Measurements from ENCODE around the gene NFYC. TPM values are rescaled to one million over a fixed set of nuclear protein-coding genes. Genes with fewer than 3 reads are reported as not detected.

Gene NFYC
- total and polyA plus RNA-seq, 2 of the 8 experiments (the other 6 are each of a cell fraction or from before 2014, with no cell fraction given), result 54.1 to 124 TPM

GRCh38 chr1:40648200-40648599 lies 43.3 kb upstream of the NFYC start:
- Histone ChIP-seq H2BK5ac (ENCODE audit: low read depth, low read length) (no peak overlapping the region), H3K14ac (ENCODE audit: insufficient read length) (no peak overlapping the region), H3K4me1 (replicated peaks in 1 of 4; ENCODE audit: control insufficient read depth in 3 of 4, insufficient read depth in 4 of 4, low read length in 3 of 4) (peaks cover under 1 to 7% (median 4%) of the 10 kb centered on the region in 4 experiments; a peak in 6 of 7 replicates), H4K8ac (ENCODE audit: extremely low read depth, insufficient read depth, low read length) (no peak overlapping the region), H3K23ac (ENCODE audit: insufficient read length) (no peak overlapping the region), H3K4ac (replicated peaks; ENCODE audit: insufficient read length, low read depth, low read length) (no peak overlapping the region), H3K79me2 (ENCODE audit: control insufficient read depth in 1 of 2, insufficient read depth in 2 of 2, low read length in 2 of 2) (no peaks in the 10 kb centered on the region), H3K23me2 (ENCODE audit: low read depth, low read length) (no peaks in the 10 kb centered on the region), H2AFZ (ENCODE audit: low read length) (no peak overlapping the region), H3K36me3 (ENCODE audit: control insufficient read depth in 2 of 4, insufficient read depth in 4 of 4, low read length in 3 of 4) (no peaks in the 10 kb centered on the region; a peak in 1 of 8 replicates), H2BK120ac (replicated peaks; ENCODE audit: low read depth, low read length) (no peak overlapping the region), H2AK5ac (ENCODE audit: low read depth, low read length) (no peak overlapping the region), H3K79me1 (ENCODE audit: low read depth, low read length) (peaks cover 6% of the 10 kb centered on the region; the same call in 1 of the 2 replicates), H4K20me1 (replicated peaks in 1 of 2; ENCODE audit: control insufficient read depth in 1 of 2, insufficient read depth in 2 of 2, low read length in 2 of 2) (peaks cover 0 to 8% of the 10 kb centered on the region in 2 experiments), H3K9me3 (ENCODE audit: insufficient read depth in 2 of 2, low read depth in 1 of 2, low read length in 1 of 2) (no peaks in the 10 kb centered on the region), H4K5ac (ENCODE audit: insufficient read length, low read depth, low read length) (no peak overlapping the region), H2BK20ac (ENCODE audit: low read length) (no peak overlapping the region), H3K56ac (replicated peaks; ENCODE audit: insufficient read length, low read depth, low read length) (no peak overlapping the region), H3K4me3 (ENCODE audit: extremely low read depth in 1 of 4, insufficient read depth in 2 of 4, low read depth in 3 of 4, low read length in 4 of 4) (no peak overlapping the region), H3K27me3 (replicated peaks in 1 of 4; ENCODE audit: control insufficient read depth in 3 of 4, extremely low read depth in 1 of 4, insufficient read depth in 3 of 4, low read length in 3 of 4) (no peaks in the 10 kb centered on the region), H2BK12ac (ENCODE audit: low read depth, low read length) (no peak overlapping the region), H3K27ac (ENCODE audit: low read depth, low read length) (no peak overlapping the region), H4K91ac (replicated peaks; ENCODE audit: insufficient read length, low read length) (no peak overlapping the region), H2BK15ac (ENCODE audit: low read length) (no peak overlapping the region), H3K4me2 (ENCODE audit: insufficient read depth in 1 of 2, low read depth in 2 of 2, low read length in 2 of 2) (no peak overlapping the region), H3K18ac (ENCODE audit: extremely low read depth, low read length) (no peak overlapping the region), H3K9ac (replicated peaks in 1 of 4; ENCODE audit: extremely low read depth in 1 of 4, low read depth in 3 of 4, low read length in 3 of 4) (no peak overlapping the region)
- FAIRE-seq (no peak), DNase-seq (ENCODE audit: low read depth in 1 of 2, low spot score in 2 of 2) (no peak)
- ChIA-PET POLR2A (ENCODE audit: partially characterized antibody) (interaction anchor here (0.5 to 1.6 kb wide), 3 partner anchors 36 to 197 kb away, joined by 3 read pairs; partner anchors contain the start of gene NFYC), CTCF (ENCODE audit: partially characterized antibody) (interaction anchor here (1.0 to 37.5 kb wide), 5 partner anchors 17 to 68 kb away, joined by 3 to 684 read pairs (median 4); partner anchors contain the start of gene RIMS3)
- WGBS, 2 experiments (ENCODE audit: extremely low coverage in 1 of 2, insufficient coverage in 1 of 2, insufficient read length in 1 of 2, insufficient replicate concordance in 2 of 2, low coverage in 1 of 2, low lambda C conversion rate in 2 of 2, missing lambda C conversion rate in 1 of 2), result 83% methylated on average over 3 of the region's 3 CpGs; no CpG with 5 or more reads in 1 of the 2 experiments
- TF ChIP-seq ZNF274 (IDR thresholded peaks at IDR 0.05; ENCODE audit: borderline replicate concordance, extremely low read depth, low read length) (no peak), RNF2 (IDR thresholded peaks at IDR 0.05; ENCODE audit: borderline replicate concordance, low read depth, low read length, missing control alignments, poor library complexity, severe bottlenecking) (no peak), SP1 (IDR thresholded peaks at IDR 0.05; ENCODE audit: low read depth, low read length) (no peak), RAD21 (IDR thresholded peaks at IDR 0.05 in 1 of 2, conservative IDR thresholded peaks at IDR 0.05 in 1 of 2; ENCODE audit: low read depth in 2 of 2, low read length in 2 of 2) (no peak), CEBPB (IDR thresholded peaks at IDR 0.05; ENCODE audit: low read depth, low read length) (no peak), TEAD4 (IDR thresholded peaks at IDR 0.05; ENCODE audit: low read depth, low read length) (no peak), HDAC2 (IDR thresholded peaks at IDR 0.05; ENCODE audit: borderline replicate concordance in 1 of 2, low read depth in 2 of 2, low read length in 2 of 2) (no peak), CHD2 (IDR thresholded peaks at IDR 0.05; ENCODE audit: low read length) (no peak), E2F6 (IDR thresholded peaks at IDR 0.05) (no peak), PHF8 (conservative IDR thresholded peaks at IDR 0.05; ENCODE audit: low read depth, low read length) (no peak), POLR2A (IDR thresholded peaks at IDR 0.05; ENCODE audit: control extremely low read depth in 1 of 2, low read depth in 2 of 2, low read length in 2 of 2) (no peak), SUZ12 (IDR thresholded peaks at IDR 0.05; ENCODE audit: low read length) (no peak), RBBP5 (IDR thresholded peaks at IDR 0.05; ENCODE audit: borderline replicate concordance, low read depth, low read length) (no peak)
